Lower lobe of right lung (tissue), 2 donors: ENCODE measurements around the gene NAPB. TPM values are rescaled to one million over a fixed set of nuclear protein-coding genes. Genes with fewer than 3 reads are reported as not detected.

Experiments
- ATAC-seq, 2 donors: fragments of 200-7000 bp; cut with Tn5 transposase; one replicate each; pipeline ENCODE4 v1.9.1; 2020 to 2022; ENCODE audit warnings: mild to moderate bottlenecking in 2 of 2, moderate library complexity in 2 of 2
- DNase-seq: peaks from one replicate; pipeline ENCODE4 v3.0.0-alpha.2; 2020
- H3K27ac ChIP-seq: fragments of 200-600 bp; one replicate; pipeline ENCODE4 v1.8.0; 2022
- H3K27me3 ChIP-seq: fragments of 200-600 bp; one replicate; pipeline ENCODE4 v1.8.0; 2022; ENCODE audit warnings: low read depth
- H3K36me3 ChIP-seq: fragments of 200-600 bp; one replicate; pipeline ENCODE4 v1.8.0; 2022; ENCODE audit warnings: mild to moderate bottlenecking
- H3K4me1 ChIP-seq: fragments of 200-600 bp; one replicate; pipeline ENCODE4 v1.8.0; 2022
- H3K4me3 ChIP-seq: fragments of 200-600 bp; one replicate; pipeline ENCODE4 v1.8.0; 2022; ENCODE audit warnings: mild to moderate bottlenecking
- H3K9me3 ChIP-seq: fragments of 200-600 bp; one replicate; pipeline ENCODE4 v1.8.0; 2022
- CTCF ChIP-seq: fragments of 200-600 bp; IDR thresholded peaks from one replicate; pipeline ENCODE4 v1.8.0; 2022; ENCODE audit warnings: antibody characterized with exemption, mild to moderate bottlenecking
- intact Hi-C: fragments of 100-400 bp; cut with DNase I; formaldehyde crosslinking; loops from one replicate; pipeline ENCODE4 v1.11.0; 2022
- total RNA-seq: library from RNA; stranded (reverse); fragmentation: NEBNext Ultra II Directional; extraction: Animal tissue kit (Norgen Biotek cat#: 25700); gene quantifications from one replicate; pipeline ENCODE4 v1.2.1, GENCODE V29; 2021
- donor health status: DM: no; HTN: yes; CAD: no; lungs with severe emphysema.

NAPB gene
- total RNA-seq, 1 donor from 2014 or later = 11.0 TPM

GRCh38 chr20:23456409-23456808 is 35.1 kb upstream of the NAPB start:
- TF ChIP-seq CTCF = no peak
- H3K4me1 ChIP-seq = no peaks in the 10 kb centered on the region
- no peak overlapping the region for H3K27ac ChIP-seq
- H3K4me3 ChIP-seq = no peak overlapping the region
- H3K36me3 ChIP-seq = no peaks in the 10 kb centered on the region
- peaks cover 6% of the 10 kb centered on the region for H3K27me3 ChIP-seq
- ATAC-seq (no peak), DNase-seq (no peak)
- H3K9me3 ChIP-seq = no peaks in the 10 kb centered on the region
- intact Hi-C loops = no loop called here

- DNase-seq = no peak
- intact Hi-C loops = no loop called here
- Histone ChIP-seq H3K27ac (no peak overlapping the region), H3K4me1 (no peaks in the 10 kb centered on the region), H3K36me3 (no peaks in the 10 kb centered on the region), H3K27me3 (peaks cover 6% of the 10 kb centered on the region), H3K4me3 (no peak overlapping the region), H3K9me3 (no peaks in the 10 kb centered on the region)
- TF ChIP-seq CTCF = no peak
- ATAC-seq = no peak
Observed at GRCh38 chr20:23455639-23456038, 34.4 kb upstream of the NAPB start.

- H3K4me3 ChIP-seq = no peak overlapping the region
- H3K4me1 ChIP-seq = no peaks in the 10 kb centered on the region
- ATAC-seq (no peak), DNase-seq (no peak)
- peaks cover 6% of the 10 kb centered on the region for H3K27me3 ChIP-seq
- H3K9me3 ChIP-seq = no peaks in the 10 kb centered on the region
- no peak for TF ChIP-seq CTCF
- H3K36me3 ChIP-seq = no peaks in the 10 kb centered on the region
- no peak overlapping the region for H3K27ac ChIP-seq
- intact Hi-C loops = no loop called here
Observed at GRCh38 chr20:23454816-23455215, 33.5 kb upstream of the NAPB start.

- H3K4me3 ChIP-seq = no peak overlapping the region
- no peaks in the 10 kb centered on the region for H3K9me3 ChIP-seq
- intact Hi-C loops = no loop called here
- no peaks in the 10 kb centered on the region for H3K36me3 ChIP-seq
- TF ChIP-seq CTCF = no peak
- DNase-seq (no peak), ATAC-seq (no peak)
- no peak overlapping the region for H3K27ac ChIP-seq
- peaks cover 6% of the 10 kb centered on the region for H3K27me3 ChIP-seq
- no peaks in the 10 kb centered on the region for H3K4me1 ChIP-seq
Observed at GRCh38 chr20:23453549-23454543, 32.6 kb upstream of the NAPB start.

- ATAC-seq (no peak), DNase-seq (no peak)
- intact Hi-C loops = no loop called here
- no peak within 1 kb of the TSS for H3K4me3 ChIP-seq
- TF ChIP-seq CTCF = no peak
- no peaks in the 10 kb centered on the region for H3K9me3 ChIP-seq
- no peaks in the 10 kb centered on the region for H3K4me1 ChIP-seq
- H3K27me3 ChIP-seq = peaks cover 6% of the 10 kb centered on the region
- no peaks in the 10 kb centered on the region for H3K36me3 ChIP-seq
- no peak within 1 kb of the TSS for H3K27ac ChIP-seq
Observed at GRCh38 chr20:23452776-23453175, 31.5 kb upstream of the NAPB start, which contains the start of gene CST11. Gene CST11, minus strand, starts transcription at chr20:23452876. Its CDS starts 65 bp downstream, at chr20:23452811.
